ENCODE measurements around the gene ARRB1.

Gene ARRB1

GRCh38 chr11:75342231-75342918 is 9.1 kb downstream of the ARRB1 start:
- Histone ChIP-seq H3K27ac (ENCODE audit: low read length) (no peak overlapping the region), H3K4me3 (ENCODE audit: low read length) (no peak overlapping the region), H3K79me2 (ENCODE audit: low read length) (no peaks in the 10 kb centered on the region), H3K9me3 (replicated peaks; ENCODE audit: insufficient read depth, low read length) (no peaks in the 10 kb centered on the region), H4K20me1 (ENCODE audit: insufficient read depth, low read length) (no peaks in the 10 kb centered on the region), H3K4me2 (ENCODE audit: low read depth, low read length) (no peak overlapping the region), H3K4me1 (ENCODE audit: low read length) (no peaks in the 10 kb centered on the region), H3K27me3 (replicated peaks; ENCODE audit: insufficient read depth, low read length) (no peaks in the 10 kb centered on the region), H3K36me3 (replicated peaks; ENCODE audit: insufficient read depth, low read length) (no peaks in the 10 kb centered on the region), H3K9me2 (replicated peaks; ENCODE audit: insufficient read depth, low read length) (no peaks in the 10 kb centered on the region), H3K9ac (ENCODE audit: low read length) (no peak overlapping the region), H2AFZ (ENCODE audit: low read length) (no peak overlapping the region), H3F3A (ENCODE audit: insufficient read depth, low read length) (no peaks in the 10 kb centered on the region)
- TF ChIP-seq CTCF (IDR thresholded peaks at IDR 0.05; ENCODE audit: low read length) (no peak), EZH2phosphoT487 (IDR thresholded peaks at IDR 0.05; ENCODE audit: low read length) (no peak), EZH2 (optimal IDR thresholded peaks at IDR 0.05; ENCODE audit: low read depth, low read length) (no peak)
- DNase-seq, result no peak

- Histone ChIP-seq H3K9me3 (replicated peaks; ENCODE audit: insufficient read depth, low read length) (no peaks in the 10 kb centered on the region), H3K9ac (ENCODE audit: low read length) (no peak overlapping the region), H3K9me2 (replicated peaks; ENCODE audit: insufficient read depth, low read length) (no peaks in the 10 kb centered on the region), H3K27me3 (replicated peaks; ENCODE audit: insufficient read depth, low read length) (no peaks in the 10 kb centered on the region), H3F3A (ENCODE audit: insufficient read depth, low read length) (no peaks in the 10 kb centered on the region), H2AFZ (ENCODE audit: low read length) (no peak overlapping the region), H3K36me3 (replicated peaks; ENCODE audit: insufficient read depth, low read length) (no peaks in the 10 kb centered on the region), H4K20me1 (ENCODE audit: insufficient read depth, low read length) (no peaks in the 10 kb centered on the region), H3K4me3 (ENCODE audit: low read length) (no peak overlapping the region), H3K27ac (ENCODE audit: low read length) (no peak overlapping the region), H3K4me1 (ENCODE audit: low read length) (no peaks in the 10 kb centered on the region), H3K4me2 (ENCODE audit: low read depth, low read length) (no peak overlapping the region), H3K79me2 (ENCODE audit: low read length) (no peaks in the 10 kb centered on the region)
- TF ChIP-seq CTCF (IDR thresholded peaks at IDR 0.05; ENCODE audit: low read length) (no peak), EZH2phosphoT487 (IDR thresholded peaks at IDR 0.05; ENCODE audit: low read length) (no peak), EZH2 (optimal IDR thresholded peaks at IDR 0.05; ENCODE audit: low read depth, low read length) (no peak)
- no peak for DNase-seq
Measured at GRCh38 chr11:75341612-75342011, 9.8 kb downstream of the ARRB1 start.

- Histone ChIP-seq H3K27me3 (replicated peaks; ENCODE audit: insufficient read depth, low read length) (no peaks in the 10 kb centered on the region), H3K27ac (ENCODE audit: low read length) (no peak overlapping the region), H3K36me3 (replicated peaks; ENCODE audit: insufficient read depth, low read length) (no peaks in the 10 kb centered on the region), H3K79me2 (ENCODE audit: low read length) (no peaks in the 10 kb centered on the region), H3F3A (ENCODE audit: insufficient read depth, low read length) (no peaks in the 10 kb centered on the region), H3K4me1 (ENCODE audit: low read length) (no peaks in the 10 kb centered on the region), H3K9me2 (replicated peaks; ENCODE audit: insufficient read depth, low read length) (no peaks in the 10 kb centered on the region), H2AFZ (ENCODE audit: low read length) (no peak overlapping the region), H3K4me3 (ENCODE audit: low read length) (no peak overlapping the region), H3K9me3 (replicated peaks; ENCODE audit: insufficient read depth, low read length) (no peaks in the 10 kb centered on the region), H3K4me2 (ENCODE audit: low read depth, low read length) (no peak overlapping the region), H3K9ac (ENCODE audit: low read length) (no peak overlapping the region), H4K20me1 (ENCODE audit: insufficient read depth, low read length) (no peaks in the 10 kb centered on the region)
- no peak for DNase-seq
- TF ChIP-seq EZH2 (optimal IDR thresholded peaks at IDR 0.05; ENCODE audit: low read depth, low read length) (no peak), CTCF (IDR thresholded peaks at IDR 0.05; ENCODE audit: low read length) (no peak), EZH2phosphoT487 (IDR thresholded peaks at IDR 0.05; ENCODE audit: low read length) (no peak)
Measured at GRCh38 chr11:75339685-75340409, 11.6 kb downstream of the ARRB1 start.
